Tibial artery (tissue), 4 donors: ENCODE results near the gene VCL.
"Not testable (repeated sequence)": the region's sequence is repeated elsewhere in the genome, so short reads cannot be mapped to it uniquely, and the experiment has no call there.

Experiments used
- DNase-seq, 2 donors: peaks; one replicate each; pipeline ENCODE4 v3.0.0-alpha.2; 2019
- H3K27ac ChIP-seq, 2 donors: fragments of 200-600 bp; sonication (generic) in 1 of 2; 1 replicate in 1 of 2; 2 replicates in 1 of 2; pipeline ENCODE4 v1.5.1; 2018 to 2019; ENCODE audit warnings: mild to moderate bottlenecking in 1 of 2
- H3K27me3 ChIP-seq, 2 donors: fragments of 200-600 bp; sonication (generic) in 1 of 2; one replicate each; pipeline versions ENCODE4 v1.5.1 to v1.6.0; 2016 to 2019
- H3K36me3 ChIP-seq, 3 donors: fragments of 200-600 bp; sonication (generic) in 2 of 3; one replicate each; pipeline ENCODE4 v1.5.1; 2016 to 2019; ENCODE audit warnings: mild to moderate bottlenecking in 2 of 3
- H3K4me1 ChIP-seq, 4 donors: fragments of 200-600 bp; sonication (generic) in 2 of 4; 1 replicate in 3 of 4; 2 replicates in 1 of 4; pipeline ENCODE4 v1.5.1; 2016 to 2019
- H3K4me3 ChIP-seq, 2 donors: fragments of 200-600 bp; sonication (generic) in 1 of 2; 1 replicate in 1 of 2; 2 replicates in 1 of 2; pipeline ENCODE4 v1.5.1; 2018 to 2019; ENCODE audit warnings: mild to moderate bottlenecking in 2 of 2
- H3K9me3 ChIP-seq, 3 donors: fragments of 200-600 bp; sonication (generic) in 1 of 3; one replicate each; pipeline ENCODE4 v1.5.1; 2016 to 2019
- intact Hi-C: fragments of 100-400 bp; cut with DNase I; formaldehyde crosslinking; loops from one replicate; pipeline ENCODE4 v1.15.0; 2023; ENCODE audit warnings: low total_unique reads
- TF ChIP-seq, protein P1 (sequence below), 2 experiments: fragments of 200-600 bp in 1 of 2; fragments of 450-650 bp in 1 of 2; IDR thresholded peaks; one replicate each; pipeline ENCODE4 v1.5.1; 2017 to 2019; ENCODE audit warnings: antibody characterized with exemption in 2 of 2, mild to moderate bottlenecking in 1 of 2, moderate library complexity in 1 of 2

The VCL gene

DNA sequence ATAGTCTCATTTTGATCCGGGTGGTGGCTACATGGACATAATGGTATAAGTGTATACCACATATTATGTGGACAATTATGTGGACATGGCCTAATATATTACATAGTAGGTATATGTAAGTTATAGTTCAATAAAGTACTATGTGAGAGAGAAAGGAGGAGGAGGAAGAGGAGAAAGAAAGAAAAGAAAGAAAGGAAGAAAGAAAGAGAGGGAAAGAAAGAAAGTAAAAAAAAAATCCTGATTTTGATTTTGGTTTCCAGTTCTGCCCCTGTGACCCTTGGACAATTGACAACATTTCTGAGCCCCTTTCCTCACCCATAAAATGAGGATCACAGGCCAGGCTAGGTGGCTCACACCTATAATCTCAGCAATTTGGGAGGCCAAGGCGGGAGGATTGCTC, 42.2 kb upstream of the VCL start:
- intact Hi-C loops = loop anchor here (10.0 kb wide), 1 partner anchor 119 kb away; no protein-coding TSS in a partner anchor
- TF ChIP-seq, protein P1, sequence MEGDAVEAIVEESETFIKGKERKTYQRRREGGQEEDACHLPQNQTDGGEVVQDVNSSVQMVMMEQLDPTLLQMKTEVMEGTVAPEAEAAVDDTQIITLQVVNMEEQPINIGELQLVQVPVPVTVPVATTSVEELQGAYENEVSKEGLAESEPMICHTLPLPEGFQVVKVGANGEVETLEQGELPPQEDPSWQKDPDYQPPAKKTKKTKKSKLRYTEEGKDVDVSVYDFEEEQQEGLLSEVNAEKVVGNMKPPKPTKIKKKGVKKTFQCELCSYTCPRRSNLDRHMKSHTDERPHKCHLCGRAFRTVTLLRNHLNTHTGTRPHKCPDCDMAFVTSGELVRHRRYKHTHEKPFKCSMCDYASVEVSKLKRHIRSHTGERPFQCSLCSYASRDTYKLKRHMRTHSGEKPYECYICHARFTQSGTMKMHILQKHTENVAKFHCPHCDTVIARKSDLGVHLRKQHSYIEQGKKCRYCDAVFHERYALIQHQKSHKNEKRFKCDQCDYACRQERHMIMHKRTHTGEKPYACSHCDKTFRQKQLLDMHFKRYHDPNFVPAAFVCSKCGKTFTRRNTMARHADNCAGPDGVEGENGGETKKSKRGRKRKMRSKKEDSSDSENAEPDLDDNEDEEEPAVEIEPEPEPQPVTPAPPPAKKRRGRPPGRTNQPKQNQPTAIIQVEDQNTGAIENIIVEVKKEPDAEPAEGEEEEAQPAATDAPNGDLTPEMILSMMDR (IDR thresholded peaks at IDR 0.05) = no peak
- no peaks in the 10 kb centered on the region for H3K27me3 ChIP-seq
- no peaks in the 10 kb centered on the region for H3K9me3 ChIP-seq
- no peak for DNase-seq
- H3K4me3 ChIP-seq = no peak overlapping the region
- H3K4me1 ChIP-seq = peaks cover 0 to 16% (median 13%) of the 10 kb centered on the region in 4 donors
- H3K27ac ChIP-seq = peak overlapping the region in 1 of 2 donors; percentile 70
- no peaks in the 10 kb centered on the region for H3K36me3 ChIP-seq

DNA sequence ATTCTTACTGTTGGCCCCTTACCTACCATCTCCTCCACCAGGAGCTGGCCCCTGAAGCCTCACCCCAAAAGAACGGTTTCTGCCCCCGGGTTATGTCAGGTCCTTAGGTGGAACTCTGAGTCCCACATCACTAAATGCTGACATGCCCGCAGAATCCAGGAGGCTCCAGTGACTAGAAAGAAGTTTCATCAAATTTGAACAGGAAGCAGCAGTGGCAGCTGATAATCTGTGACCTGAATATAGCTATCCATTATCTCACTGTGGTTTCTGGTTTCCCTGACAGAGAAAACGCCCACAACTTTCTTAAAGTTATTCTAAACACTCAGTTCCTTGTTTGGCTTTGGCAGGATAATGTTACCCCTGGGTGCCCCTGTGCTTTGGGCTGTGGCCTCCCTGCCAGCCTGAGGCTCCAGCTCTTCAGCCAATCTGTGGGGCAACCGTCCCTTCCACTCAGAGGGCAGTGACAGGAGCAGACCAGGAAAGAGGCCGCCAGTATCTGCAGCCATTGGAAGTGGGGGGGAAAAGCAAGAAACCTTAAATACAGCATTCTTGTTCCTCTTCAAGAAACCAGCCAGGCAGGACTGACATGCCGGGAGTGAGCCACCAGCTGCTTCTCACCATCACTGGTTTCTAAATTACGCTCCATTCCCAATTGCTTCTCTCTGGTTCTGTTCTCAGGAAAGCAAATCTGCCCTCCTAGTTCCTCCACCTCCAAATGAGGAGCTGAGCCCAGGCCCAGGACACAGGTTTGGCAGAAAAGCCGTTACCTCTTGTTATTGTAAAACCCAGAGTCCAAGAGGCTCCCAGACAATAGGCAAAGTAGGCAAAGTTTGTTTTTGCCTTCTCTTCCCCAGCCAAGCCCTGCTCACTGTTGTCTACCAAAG, 41.2 kb upstream of the VCL start:
- Histone ChIP-seq H3K36me3 (no peaks in the 10 kb centered on the region), H3K4me3 (no peak overlapping the region), H3K27me3 (no peaks in the 10 kb centered on the region), H3K4me1 (peaks cover 0 to 12% (median 10%) of the 10 kb centered on the region in 4 donors), H3K27ac (peak overlapping the region; percentile 70 to 73), H3K9me3 (no peaks in the 10 kb centered on the region)
- TF ChIP-seq, protein P1 (IDR thresholded peaks at IDR 0.05) = no peak
- intact Hi-C loops = loop anchor here (10.0 kb wide), 1 partner anchor 118 kb away; no protein-coding TSS in a partner anchor
- peak in 1 of 2 donors; percentile 64 for DNase-seq

- intact Hi-C loops = loop anchor here (10.0 kb wide), 1 partner anchor 115 kb away; no protein-coding TSS in a partner anchor
- H3K27me3 ChIP-seq = no peaks in the 10 kb centered on the region
Measured at GRCh38 chr10:73959484-73960243, 38.3 kb upstream of the VCL start.

GRCh38 chr10:73962386-73962785, 35.5 kb upstream of the VCL start:
- H3K4me1 ChIP-seq = peaks cover 0 to 22% (median 18%) of the 10 kb centered on the region in 4 donors
- intact Hi-C loops = no loop called here
- H3K4me3 ChIP-seq = no peak overlapping the region

More at GRCh38 chr10:73959484-73960243, 38.3 kb upstream of the VCL start:
- Histone ChIP-seq H3K27ac (no peak overlapping the region), H3K4me1 (peaks cover 0 to 12% (median 10%) of the 10 kb centered on the region in 4 donors), H3K4me3 (no peak overlapping the region), H3K9me3 (no peaks in the 10 kb centered on the region), H3K36me3 (no peaks in the 10 kb centered on the region)
- TF ChIP-seq, protein P1 (IDR thresholded peaks at IDR 0.05) = no peak
- no peak for DNase-seq

DNA sequence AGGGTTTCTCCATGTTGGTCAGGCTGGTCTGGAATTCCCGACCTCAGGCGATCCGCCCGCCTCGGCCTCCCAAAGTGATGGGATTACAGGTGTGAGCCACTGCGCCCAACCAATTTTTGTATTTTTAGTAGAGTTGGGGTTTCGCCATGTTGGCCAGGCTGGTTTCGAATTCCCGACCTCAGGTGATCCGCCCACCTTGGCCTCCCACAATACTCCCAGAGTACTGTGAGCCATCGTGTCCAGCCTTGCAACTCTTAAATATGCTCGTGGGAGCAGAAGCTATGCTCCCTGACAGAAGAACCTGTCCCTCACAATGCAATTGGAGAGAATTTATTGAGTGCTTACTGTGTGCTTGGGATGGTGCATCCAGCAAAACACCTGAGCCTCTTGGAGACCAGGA, 34.4 kb upstream of the VCL start:
- H3K4me3 ChIP-seq, intact Hi-C loops, DNase-seq, H3K36me3 ChIP-seq, H3K27me3 ChIP-seq, H3K9me3 ChIP-seq, H3K27ac ChIP-seq: not testable (repeated sequence)
- H3K4me1 ChIP-seq = peaks cover 0 to 33% (median 23%) of the 10 kb centered on the region in 4 donors

More at GRCh38 chr10:73962386-73962785, 35.5 kb upstream of the VCL start:
- DNase-seq = no peak
- H3K9me3 ChIP-seq = no peaks in the 10 kb centered on the region
- TF ChIP-seq, protein P1 (IDR thresholded peaks at IDR 0.05) = no peak
- H3K36me3 ChIP-seq = no peaks in the 10 kb centered on the region
- no peaks in the 10 kb centered on the region for H3K27me3 ChIP-seq
- no peak overlapping the region for H3K27ac ChIP-seq
